ENCODE results near the gene KDM4F. TPM values are rescaled to one million over a fixed set of nuclear protein-coding genes. Genes with fewer than 3 reads are reported as not detected.

KDM4F gene
- total RNA-seq, 1 experiment from 2014 or later = not detected

DNA sequence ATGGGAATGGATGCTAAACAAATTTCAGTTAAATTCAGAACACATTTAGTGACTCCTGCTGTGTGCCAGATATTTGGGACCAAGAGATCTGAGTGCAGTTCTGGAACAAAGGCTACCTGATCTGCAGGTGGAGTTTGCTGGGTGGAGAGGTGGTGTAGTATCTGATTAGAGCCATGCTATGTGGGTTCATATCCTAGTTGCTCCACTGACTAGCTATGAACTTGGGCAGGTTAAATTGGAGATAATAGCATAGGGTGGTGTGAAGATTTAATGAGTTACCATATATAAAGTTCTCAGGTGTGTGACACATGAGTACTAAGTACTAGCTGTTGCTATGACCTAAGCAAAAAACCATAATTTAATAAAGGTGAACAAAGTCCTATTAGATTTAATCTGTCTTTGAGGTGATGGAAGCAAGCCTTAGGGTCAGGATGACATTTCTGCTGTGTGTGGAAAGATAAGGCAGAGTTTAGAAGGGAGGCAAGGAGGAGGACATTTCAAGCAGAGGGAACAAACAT lies 42.5 kb downstream of the KDM4F start:
- no peak for DNase-seq (ENCODE audit: low spot score)

DNA sequence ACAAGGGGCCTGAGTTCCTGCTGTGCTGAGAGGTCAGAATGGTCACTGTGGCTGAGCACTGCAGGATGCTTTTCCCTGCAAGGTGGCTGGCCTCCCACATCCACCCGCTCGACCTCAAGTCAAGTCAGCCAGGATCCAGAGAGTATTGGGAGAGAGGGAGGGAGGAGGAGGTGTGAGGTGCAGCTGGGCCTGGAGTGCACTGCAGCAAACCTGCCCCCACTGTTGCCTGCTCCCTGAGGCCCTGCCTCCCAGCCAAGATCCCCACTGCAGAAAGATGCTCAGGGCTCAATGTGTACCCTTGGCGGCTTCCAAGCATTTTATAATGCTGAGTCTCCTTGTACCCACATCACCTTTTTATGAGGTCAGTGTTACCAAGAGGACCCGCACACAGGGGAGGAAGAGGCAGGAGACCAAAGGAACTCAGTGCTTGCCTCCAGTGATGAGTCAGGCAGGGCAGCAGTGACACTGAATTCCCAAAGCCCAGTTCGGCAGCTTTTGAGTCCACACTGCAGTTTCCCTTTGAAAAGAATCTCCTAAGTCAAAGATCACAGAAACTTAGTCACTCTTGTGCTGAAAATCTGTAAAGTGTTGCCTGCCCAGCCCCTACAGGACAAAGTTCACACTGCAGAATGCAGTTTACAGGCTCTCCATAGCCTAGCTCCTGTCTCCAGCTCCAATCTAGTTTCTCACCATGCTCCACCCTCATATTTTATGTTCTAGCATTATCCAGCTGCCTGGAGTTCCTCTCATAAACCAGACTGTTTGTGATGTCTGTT lies 43.5 kb downstream of the KDM4F start:
- DNase-seq (ENCODE audit: low spot score) = no peak

DNA sequence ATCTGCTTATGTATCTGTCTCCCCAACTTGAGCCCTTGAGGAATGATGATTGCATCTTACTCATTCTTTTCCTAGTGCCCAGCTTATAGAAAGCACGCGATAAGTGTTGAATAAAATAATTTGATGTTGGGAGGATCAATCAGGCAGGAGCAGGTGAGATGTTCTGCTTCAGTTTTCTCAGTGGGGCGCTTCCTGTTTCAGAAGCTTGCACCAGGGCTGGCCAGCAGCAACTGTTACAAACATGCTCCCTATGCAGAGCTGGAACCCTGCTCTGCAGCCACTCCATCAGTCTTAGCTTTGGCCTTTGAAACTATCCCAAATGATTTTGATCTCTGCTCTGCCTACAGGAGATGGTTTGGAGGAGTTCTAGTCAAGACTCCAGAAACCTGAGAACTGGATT lies 44.3 kb downstream of the KDM4F start:
- DNase-seq (ENCODE audit: low spot score) = no peak

DNA sequence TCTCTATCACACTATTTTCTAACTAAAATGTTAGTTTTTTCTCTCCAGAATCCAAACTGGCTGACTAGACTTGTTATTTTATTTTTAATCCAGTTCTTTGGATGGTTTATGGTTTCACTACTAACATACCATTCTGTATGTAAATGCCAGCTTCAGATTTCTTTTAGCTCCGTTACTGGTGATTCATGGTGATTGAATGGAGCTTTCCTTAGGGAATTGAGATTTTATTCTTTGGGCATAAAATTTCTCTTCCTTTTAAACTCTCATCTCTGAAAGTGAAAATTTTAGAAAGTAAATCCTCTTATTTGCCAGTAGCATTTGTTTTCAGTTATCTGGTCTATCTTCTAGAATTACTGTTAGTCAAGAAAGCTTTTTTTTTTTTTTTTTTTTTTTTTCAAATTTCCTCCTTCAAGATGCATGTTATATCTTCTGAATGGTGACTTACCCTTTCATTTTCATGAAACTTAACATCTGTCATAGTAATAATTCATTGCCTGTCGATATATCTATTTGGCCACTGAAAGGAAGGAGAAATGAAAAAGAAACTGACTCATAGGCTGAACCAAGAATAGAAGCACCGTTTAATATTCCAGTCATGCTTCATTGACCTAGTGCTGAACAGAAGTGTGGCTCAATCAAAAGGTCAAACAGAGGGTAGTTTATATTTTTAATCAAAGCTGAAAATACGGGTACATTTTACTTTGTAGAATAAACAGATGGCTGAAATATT lies 46.8 kb downstream of the KDM4F start:
- DNase-seq (ENCODE audit: low spot score) = no peak

DNA sequence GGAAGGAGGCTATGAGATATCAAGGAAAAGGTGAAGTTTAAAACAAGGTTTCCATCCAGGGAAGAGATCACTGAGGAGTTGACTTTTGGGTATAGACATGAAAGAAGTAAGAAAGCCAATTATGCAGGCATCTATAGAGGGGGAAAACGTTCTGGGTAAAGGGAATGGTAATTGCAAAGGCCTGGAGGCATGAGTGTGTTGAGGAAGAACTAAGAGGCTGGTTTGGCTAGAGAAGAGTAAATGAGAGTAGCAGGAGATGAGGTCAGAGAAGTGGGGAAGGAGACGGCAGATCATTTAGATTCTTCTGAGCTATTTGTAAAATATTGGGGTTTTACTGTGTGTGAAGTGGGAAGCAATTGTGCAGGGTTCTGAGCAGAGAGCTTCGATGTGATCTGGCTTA lies 48.0 kb downstream of the KDM4F start:
- no peak for DNase-seq (ENCODE audit: low spot score)

DNA sequence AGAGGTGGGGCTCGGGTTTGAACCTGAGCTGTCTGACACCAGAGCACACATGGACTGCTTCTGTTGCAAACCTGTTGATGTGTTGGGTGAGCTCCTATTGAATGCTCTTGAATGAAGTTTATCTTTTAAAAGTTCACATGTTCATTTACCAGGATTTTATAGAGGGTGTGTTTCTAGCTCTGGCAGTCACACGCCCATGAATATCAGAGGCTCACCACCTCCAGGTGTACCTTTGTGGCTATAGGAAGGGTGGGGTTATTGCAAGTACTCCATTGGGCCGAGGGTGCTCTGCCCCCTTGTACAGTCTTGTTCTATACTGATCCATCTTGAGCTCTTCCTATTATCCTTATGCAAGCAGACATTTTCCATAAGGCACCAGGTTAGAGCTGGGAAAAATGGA lies 49.6 kb downstream of the KDM4F start:
- DNase-seq (ENCODE audit: low spot score) = no peak

DNA sequence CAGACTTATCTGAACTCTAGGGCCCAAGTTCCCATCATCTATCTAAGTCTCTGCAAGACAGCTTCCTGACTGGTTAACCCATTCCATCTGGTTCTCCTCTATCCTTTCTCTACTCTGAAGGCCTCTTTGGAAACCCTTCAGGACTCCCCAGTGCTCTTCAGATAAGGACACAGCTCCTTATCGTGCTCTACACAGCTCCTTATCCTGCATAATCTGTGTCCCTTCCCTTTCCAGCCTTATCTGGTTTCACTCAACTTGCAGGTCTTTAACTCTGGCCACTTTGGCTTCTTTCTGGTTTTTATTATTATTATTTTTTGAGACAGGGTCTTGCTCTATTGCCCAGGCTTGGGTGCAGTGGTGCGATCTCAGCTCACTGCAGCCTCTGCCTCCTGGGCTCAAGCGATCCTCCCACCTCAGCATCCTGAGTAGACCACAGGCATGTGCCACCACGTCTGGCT lies 51.0 kb downstream of the KDM4F start:
- no peak for DNase-seq (ENCODE audit: low spot score)

Other genes starting within 250 kb of the KDM4F start
- 44.7 and 47.8 TPM in 2 replicates for gene CWC15, start 75.9 kb upstream of the KDM4F start, total RNA-seq (2014; rRNA removed; shearing (Covaris generic))
- 0.26 and 1.3 TPM in 2 replicates for gene KDM4D, start 75.7 kb upstream of the KDM4F start, total RNA-seq (2014; rRNA removed; shearing (Covaris generic))
- not detected in 2 replicates for gene KDM4E, start 24.2 kb upstream of the KDM4F start, total RNA-seq (2014; rRNA removed; shearing (Covaris generic))
- 0.24 and 0.41 TPM in 2 replicates for gene SRSF8, start 17.5 kb downstream of the KDM4F start, total RNA-seq (2014; rRNA removed; shearing (Covaris generic))
- 0.83 and 0.96 TPM in 2 replicates for gene ENDOD1, start 40.4 kb downstream of the KDM4F start, total RNA-seq (2014; rRNA removed; shearing (Covaris generic))
- not detected in 2 replicates for gene SESN3, start 181.8 kb downstream of the KDM4F start, total RNA-seq (2014; rRNA removed; shearing (Covaris generic))